Stimulated activated CD4-positive, alpha-beta T cell treated with anti-CD3 and anti-CD28 coated beads, Interleukin-2, amount 100 ng/mL, for 48 hours (primary cell): ENCODE measurements around the gene MYO3B.

Experiments
- DNase-seq, 2 donors: peaks; one replicate each; pipeline ENCODE4 v3.0.0-alpha.2; 2020

The MYO3B gene

DNA sequence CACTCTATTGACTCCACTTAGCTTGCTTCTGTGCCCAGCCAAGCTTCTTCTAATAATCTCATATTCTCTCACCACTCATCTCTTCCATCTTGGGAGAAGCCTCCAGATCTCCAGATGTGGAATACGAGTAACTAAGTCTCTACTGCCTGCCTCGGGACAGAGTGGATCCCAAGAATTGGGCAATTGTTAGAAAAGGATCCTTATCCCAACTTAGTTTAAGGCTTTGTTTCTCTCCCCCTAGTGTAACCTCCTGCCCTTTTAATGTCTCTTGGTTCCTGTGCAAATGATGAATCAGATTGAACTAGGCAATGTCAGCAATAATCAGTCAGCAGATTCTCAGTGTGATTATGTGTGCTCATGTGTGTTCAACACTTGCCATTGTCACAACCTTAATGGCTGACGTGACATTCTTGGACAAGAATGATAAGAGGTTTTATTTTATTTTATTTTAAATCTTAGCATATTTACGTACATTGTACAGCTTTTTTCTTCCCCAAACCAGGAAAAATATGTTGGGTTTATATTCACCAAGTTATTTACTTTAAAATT is 59.7 kb downstream of the MYO3B start:
- no peak for DNase-seq

DNA sequence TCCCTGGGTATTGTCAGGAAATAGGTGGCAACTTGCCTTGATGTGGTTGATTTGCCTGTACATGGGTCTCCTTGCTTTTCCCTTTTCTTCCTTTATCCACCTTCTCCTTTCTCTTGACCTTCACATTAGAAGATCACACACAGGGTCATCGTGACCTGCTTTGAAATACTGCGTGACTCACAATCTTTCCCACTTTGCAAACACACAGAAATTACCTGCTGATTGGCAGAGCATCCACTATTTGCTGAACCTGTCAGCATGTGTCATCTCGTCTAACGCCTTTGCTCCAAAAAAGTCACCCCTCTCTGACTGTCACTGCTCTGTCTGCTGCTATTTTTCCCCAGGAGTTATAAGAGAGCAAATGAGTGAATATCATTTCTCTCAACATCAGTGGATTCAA is 60.8 kb downstream of the MYO3B start:
- DNase-seq = no peak

- DNase-seq = no peak
Observed at GRCh38 chr2:170240629-170241028, 62.7 kb downstream of the MYO3B start.

DNA sequence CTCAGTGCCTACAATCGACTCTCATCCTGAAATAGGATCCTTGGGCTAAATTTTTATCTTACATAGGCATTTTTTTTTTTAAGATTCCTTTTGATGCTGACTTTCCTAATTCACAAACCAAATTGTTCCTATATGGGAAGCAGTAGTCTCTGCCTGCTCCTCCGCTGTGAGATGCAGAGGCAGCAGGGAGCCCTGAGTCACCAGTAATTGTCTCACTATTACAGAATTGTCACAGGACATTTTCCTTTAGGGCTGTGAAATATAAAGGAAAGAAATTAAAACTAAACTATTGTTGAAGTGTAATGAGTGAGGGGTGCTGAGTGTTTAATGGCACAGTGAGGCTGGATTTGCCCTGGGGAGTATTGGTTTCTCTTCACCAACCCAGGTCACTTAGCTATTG is 63.8 kb downstream of the MYO3B start:
- no peak for DNase-seq

DNA sequence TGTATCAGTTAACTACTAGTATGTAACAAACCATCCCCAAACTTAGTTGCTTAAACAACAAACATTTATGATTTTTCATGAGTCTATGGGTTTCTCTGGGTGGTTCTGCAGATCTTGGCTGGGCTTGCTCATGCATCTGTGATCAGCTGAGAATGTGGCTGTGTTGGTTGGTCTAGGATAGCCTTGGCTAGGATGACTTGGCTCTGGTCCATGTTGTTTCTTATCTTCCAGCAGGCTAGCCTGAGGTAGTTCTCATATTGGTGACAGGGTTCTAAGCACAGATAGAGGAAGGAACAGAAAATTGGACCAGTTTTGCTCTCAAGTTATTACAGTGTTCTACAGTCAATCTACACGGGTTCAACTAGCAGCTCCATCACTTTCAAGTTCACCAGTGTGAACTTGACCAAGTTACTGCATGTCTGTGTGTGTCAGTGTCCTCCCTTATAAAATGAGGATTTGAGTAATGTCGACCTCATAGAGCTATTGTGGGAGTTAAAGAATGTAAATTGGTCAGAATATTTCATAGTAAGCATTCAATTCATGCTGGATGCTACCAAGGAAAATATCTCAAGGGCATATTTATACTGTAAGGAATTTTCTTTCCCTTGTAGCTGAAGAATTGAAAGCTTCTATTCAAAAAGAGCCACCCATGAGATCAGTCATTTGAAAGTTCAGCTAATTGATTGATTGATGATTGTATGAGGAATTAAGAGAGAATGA is 65.3 kb downstream of the MYO3B start:
- DNase-seq = no peak

DNA sequence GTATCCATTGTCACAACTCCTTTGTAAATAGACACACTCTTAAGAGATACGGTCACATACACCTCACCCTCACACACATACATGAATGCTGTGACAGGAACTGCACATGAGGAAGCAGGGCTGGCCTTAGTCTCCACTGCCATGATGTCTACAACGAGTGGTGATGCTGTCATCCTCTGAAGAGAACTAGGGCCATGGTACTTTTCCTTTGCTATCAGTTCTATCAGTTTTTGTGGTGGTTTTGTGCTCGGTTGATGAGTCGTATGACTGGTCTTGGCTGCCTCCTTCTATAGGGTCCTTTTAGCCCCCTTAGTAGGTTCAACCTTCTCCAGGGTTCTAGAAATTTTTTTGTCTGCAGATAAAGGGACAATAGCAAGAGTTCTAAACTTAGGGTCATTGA is 66.0 kb downstream of the MYO3B start:
- DNase-seq = no peak

DNA sequence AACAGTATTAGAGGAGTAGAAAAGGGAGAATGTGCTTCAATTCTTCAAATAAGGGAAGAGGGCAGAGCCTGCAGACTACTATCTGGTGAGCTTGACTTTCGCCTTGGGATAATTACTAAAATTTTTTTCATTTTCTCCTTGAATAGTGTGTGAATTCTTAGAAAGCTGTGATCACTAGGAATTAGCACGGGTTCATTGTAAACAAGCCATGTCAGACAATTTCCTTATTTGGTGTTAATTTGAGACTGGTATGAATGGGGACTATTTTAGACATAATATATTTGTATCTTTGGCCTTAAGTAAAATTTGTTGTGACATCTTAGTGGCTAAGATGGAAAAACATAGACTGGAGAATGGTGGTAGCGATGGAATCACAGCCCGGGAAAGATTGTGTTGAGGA is 66.6 kb downstream of the MYO3B start:
- no peak for DNase-seq

GRCh38 chr2:170245312-170245711 is 67.4 kb downstream of the MYO3B start:
- no peak for DNase-seq

GRCh38 chr2:170247333-170247732 is 69.4 kb downstream of the MYO3B start:
- no peak for DNase-seq

GRCh38 chr2:170247882-170248393 is 70.0 kb downstream of the MYO3B start:
- DNase-seq = no peak

DNA sequence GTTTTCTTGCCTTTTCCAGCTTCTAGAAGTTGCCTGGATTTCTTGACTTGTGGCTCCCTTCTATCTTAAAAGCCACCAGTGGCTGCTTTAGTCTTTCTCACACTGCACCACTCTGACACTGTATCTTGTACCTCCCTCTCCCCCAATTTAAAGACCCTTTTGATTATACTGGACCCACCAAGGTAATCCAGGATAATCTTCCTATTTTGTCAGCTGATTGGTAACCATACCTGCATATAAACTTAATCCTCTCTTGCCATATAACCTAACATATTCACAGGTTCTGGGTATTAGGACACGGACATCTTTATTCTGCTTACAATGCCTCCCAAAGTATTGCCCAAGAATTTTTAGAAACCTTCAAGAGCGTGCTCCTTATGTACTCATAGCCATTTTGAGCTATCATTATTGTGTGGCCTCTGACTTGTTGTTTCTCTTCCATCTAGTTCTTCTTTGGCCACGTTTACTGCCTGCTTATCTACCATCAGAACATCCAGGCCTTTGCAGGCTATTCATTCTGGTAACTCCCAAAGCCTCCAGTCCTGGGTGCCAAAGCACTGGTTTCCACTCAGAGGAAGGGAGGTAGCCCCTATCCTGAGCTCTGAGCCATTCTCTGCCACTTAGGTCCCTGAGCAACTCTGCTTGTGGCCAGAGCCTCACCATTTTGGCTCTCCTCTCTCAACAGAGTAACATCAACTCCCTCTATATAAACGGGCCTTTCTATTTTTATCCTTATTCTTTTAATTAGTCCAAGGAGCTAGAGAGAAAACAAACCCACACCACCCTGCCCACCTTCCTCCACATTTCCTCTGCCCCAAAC is 70.8 kb downstream of the MYO3B start:
- no peak for DNase-seq

GRCh38 chr2:170249761-170250160 is 71.8 kb downstream of the MYO3B start:
- no peak for DNase-seq

DNA sequence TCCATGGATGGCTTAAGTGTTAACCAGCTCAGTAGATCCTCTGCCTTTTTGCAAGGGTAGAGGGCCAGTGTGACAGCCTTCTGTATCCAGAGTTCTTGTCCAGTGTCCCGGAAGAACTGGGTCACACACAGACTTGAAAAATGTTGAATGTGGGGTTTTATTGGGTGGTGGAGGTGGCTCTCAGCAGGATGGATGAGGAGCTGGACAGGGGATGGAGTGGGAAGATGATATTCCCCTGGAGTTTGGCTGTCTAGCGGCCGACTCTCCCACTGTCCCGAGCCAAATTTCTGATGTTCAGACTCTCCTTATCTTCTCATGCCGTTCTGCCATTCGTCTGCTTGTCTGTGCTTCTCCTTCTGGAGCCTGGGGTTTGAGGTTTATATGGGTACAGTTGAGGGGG is 72.6 kb downstream of the MYO3B start:
- DNase-seq = no peak

DNA sequence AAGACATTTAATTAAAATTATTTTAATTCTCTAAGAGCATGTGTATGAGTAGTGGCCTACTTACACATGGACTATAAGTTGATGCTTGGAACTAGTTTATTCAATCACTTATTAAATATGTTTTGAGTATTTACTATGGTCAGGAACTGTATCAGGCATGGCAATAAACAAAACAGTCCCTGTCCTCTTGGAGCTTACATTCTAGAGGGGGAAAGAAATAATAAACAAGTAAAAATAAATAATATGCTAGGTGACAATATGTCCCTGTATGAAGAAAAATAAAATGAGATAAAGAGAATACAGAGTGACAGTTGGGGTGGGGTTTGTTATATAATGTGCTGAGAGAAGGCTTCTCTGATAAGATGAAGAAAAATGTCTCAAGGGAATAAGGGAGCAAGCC is 74.5 kb downstream of the MYO3B start:
- no peak for DNase-seq

DNA sequence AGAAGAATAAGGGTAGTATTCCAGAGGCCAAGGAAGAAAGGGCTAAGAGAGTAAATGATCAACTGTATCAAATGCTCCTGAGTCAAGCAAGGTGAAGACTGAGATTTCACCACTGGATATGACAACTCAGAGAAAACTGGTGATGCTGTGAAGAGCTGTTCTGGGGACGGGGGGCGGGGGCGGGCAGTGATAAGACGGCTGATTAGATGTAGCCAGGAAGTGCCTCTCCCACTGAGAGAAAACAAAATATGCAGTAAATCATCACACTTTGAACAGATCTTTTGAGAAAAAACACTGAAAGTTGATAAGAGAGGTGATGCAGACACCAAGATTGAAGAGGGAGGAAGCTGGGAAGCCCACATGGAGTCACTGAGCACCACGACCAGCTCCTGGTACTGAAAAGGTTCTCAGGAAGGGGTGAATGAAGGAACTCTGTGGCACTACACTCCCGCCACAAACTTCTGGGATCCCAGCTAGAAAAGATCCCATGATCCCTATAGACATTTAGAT is 75.8 kb downstream of the MYO3B start:
- no peak for DNase-seq

DNA sequence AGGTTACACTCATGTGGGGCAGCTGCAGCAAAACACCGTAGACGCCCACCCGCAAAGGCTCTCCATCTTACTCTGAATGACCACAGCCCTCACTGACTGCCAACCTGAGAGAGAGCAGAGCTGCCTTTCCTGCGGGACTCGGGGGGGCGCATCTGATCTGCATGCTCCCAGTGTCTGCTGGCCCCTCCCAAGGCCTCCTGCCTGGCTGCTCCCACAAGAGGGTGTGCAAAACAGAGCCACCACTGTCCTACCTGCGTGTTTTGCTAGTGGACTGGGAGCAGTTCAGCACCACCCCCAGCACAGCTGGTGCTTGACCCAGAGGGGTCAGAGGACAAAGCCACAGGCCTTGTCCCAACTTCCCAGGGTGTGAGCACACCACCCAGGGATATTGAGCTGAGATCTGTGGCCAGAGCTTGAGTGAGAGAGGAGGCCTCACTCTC is 76.4 kb downstream of the MYO3B start:
- DNase-seq = no peak

GRCh38 chr2:170255137-170255536 is 77.2 kb downstream of the MYO3B start:
- DNase-seq = no peak

DNA sequence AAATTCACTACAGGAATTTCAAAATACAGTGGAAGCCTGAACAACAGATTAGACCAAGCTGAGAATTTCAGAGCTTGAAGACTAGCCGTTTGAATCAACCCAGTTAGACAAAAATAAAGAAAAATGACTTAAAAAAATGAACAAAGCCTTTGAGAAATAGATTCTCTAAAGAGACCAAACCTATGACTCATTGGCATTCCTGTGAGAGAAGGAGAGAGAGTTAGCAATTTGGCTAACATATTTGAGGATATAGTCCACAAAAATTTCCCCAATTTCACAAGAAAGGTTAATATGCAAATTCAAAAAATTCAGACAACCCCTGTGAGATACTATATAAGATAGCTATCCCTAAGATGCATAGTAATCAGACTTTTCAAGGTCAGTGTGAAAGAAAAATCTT is 78.0 kb downstream of the MYO3B start:
- DNase-seq = no peak

- no peak for DNase-seq
Observed at GRCh38 chr2:170258382-170258781, 80.4 kb downstream of the MYO3B start.

- DNase-seq = no peak
Observed at GRCh38 chr2:170260188-170260587, 82.2 kb downstream of the MYO3B start.

DNA sequence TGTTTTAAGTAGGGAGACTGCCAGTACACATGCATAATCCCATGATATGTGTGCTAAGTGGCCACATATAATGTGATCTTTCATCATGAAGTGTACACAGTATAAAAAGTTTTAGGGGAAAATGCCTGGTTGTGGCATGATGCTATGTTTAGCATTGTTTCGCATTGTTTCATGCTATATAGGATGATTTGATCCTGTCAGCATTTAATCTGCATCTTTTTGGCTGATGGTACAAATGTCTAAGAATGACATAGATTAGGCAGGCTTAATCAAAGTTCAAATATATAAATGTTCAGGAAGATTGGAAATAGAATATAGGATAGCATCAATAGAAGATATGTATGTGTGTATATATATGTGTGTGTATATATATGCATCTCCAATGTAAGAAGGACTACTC is 83.6 kb downstream of the MYO3B start:
- no peak for DNase-seq

- no peak for DNase-seq
Observed at GRCh38 chr2:170262343-170262742, 84.4 kb downstream of the MYO3B start.

DNA sequence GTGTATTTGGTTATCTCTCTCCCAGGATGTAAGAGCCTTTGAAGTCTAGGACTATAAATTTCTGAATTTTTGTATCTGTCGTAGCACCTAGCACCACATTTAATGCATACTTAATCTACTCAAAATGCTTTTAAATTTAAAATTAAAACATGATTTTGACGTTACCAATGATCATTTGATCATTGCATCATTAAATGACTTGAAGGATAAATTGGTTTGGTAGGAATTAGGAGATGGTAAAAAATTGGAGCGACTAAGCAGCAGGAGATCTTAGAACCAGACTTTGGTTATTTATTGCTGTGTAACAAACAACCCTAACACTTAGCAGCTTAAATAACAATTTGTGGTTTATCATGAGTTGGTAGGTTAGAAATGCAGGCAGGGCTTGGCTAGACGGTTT is 84.9 kb downstream of the MYO3B start:
- DNase-seq = no peak
